ENCODE results near the gene OPN1SW. TPM values are rescaled to one million over a fixed set of nuclear protein-coding genes. Genes with fewer than 3 reads are reported as not detected.
A peak's percentile ranks its signal among the peaks of the same experiment; 100 is the strongest.

The OPN1SW gene
- total and polyA plus RNA-seq, 4 donors = 0.28 to 2.3 (median 2.0) TPM; not detected in 1

DNA sequence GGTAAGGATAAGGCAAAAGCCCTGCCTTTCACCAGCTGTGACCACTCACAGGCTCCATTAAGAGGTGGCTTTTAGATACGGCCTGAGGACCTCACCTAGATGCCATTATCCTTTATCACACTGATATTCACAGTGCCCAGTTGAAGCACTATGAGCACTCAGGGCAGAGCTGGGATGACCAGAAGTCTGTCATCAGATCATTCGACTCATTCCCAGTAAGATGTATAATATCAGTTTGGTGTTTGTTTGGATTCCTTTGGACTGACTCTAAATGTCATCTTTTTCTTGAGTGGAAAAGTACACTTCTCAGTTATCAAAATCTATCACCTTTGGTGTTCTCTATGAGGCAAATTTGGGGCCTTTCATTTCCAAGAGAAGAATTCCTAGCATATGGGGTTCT lies 34.9 kb upstream of the OPN1SW start:
- Histone ChIP-seq H3K4me3 (ENCODE audit: low read depth, low read length) (no peak overlapping the region), H3K27me3 (ENCODE audit: control insufficient read depth, insufficient read depth, low read length) (no peaks in the 10 kb centered on the region), H3K9me3 (ENCODE audit: control insufficient read depth, insufficient read depth, low read length) (no peaks in the 10 kb centered on the region), H3K4me1 (ENCODE audit: control insufficient read depth, insufficient read depth, low read length) (peaks cover 25% of the 10 kb centered on the region), H3K27ac (ENCODE audit: low read depth, low read length) (no peak overlapping the region), H3K36me3 (ENCODE audit: control insufficient read depth, insufficient read depth, low read length) (peaks cover 62% of the 10 kb centered on the region)
- 100% methylated on average over 1 of the region's 2 CpGs for WGBS (ENCODE audit: insufficient coverage)
- DNase-seq (ENCODE audit: low read depth in 4 of 6, low spot score in 6 of 6) = no peak

DNA sequence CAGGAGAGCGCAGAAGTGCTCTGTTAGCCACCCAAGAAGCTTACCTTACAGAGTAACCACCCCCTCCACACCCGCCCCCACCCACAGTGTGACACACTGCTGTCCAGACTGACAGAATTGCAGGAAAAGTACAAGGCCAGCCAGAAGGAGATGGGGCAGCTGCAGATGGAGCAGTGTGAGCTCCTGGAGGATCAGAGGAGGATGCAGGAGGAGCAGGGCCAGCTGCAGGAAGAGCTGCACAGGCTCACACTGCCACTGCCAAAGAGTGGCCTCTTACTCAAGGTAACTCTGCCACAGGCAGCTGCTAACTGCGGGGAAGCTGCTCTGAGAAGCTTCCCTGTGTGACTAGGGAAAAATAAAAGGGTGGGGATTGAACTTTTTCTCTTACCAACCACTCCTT lies 33.8 kb upstream of the OPN1SW start:
- no peak overlapping the region for H3K27ac ChIP-seq (ENCODE audit: low read depth, low read length)
- 100% methylated on average over 1 of the region's 3 CpGs for WGBS (ENCODE audit: insufficient coverage)
- no peaks in the 10 kb centered on the region for H3K27me3 ChIP-seq (ENCODE audit: control insufficient read depth, insufficient read depth, low read length)
- no peak overlapping the region for H3K4me3 ChIP-seq (ENCODE audit: low read depth, low read length)
- DNase-seq (ENCODE audit: low read depth in 4 of 6, low spot score in 6 of 6) = no peak
- no peaks in the 10 kb centered on the region for H3K9me3 ChIP-seq (ENCODE audit: control insufficient read depth, insufficient read depth, low read length)
- H3K36me3 ChIP-seq (ENCODE audit: control insufficient read depth, insufficient read depth, low read length) = peaks cover 68% of the 10 kb centered on the region
- peaks cover 20% of the 10 kb centered on the region for H3K4me1 ChIP-seq (ENCODE audit: control insufficient read depth, insufficient read depth, low read length)

DNA sequence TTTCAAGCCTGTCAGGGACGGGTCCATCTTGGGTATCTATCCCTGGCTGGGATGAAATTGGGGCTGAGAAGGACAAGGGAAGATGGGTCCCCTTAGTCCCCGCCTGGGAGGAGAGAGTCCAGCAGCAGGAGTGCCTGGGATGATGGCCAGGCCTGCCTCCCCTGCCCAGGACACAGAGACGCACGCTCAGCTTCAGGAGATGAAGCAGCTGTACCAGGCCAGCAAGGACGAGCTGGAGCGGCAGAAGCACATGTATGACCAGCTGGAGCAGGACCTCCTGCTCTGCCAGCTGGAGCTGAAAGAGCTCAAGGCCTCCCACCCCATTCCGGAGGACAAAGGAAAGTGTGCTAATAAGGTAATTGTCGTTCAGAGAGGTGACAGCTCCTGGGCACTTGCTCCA lies 31.6 kb upstream of the OPN1SW start:
- whole genome bisulfite sequencing (ENCODE audit: insufficient coverage) = 53% methylated on average over 8 of the region's 8 CpGs
- no peak overlapping the region for H3K27ac ChIP-seq (ENCODE audit: low read depth, low read length)
- H3K36me3 ChIP-seq (ENCODE audit: control insufficient read depth, insufficient read depth, low read length) = peaks cover 62% of the 10 kb centered on the region

GRCh38 chr7:128805225-128805624 lies 29.6 kb upstream of the OPN1SW start:
- H3K36me3 ChIP-seq (ENCODE audit: control insufficient read depth, insufficient read depth, low read length) = peaks cover 55% of the 10 kb centered on the region
- no peak overlapping the region for H3K27ac ChIP-seq (ENCODE audit: low read depth, low read length)
- DNase-seq (ENCODE audit: low read depth in 4 of 6, low spot score in 6 of 6) = no peak
- H3K9me3 ChIP-seq (ENCODE audit: control insufficient read depth, insufficient read depth, low read length) = no peaks in the 10 kb centered on the region
- WGBS (ENCODE audit: insufficient coverage) = 90% methylated on average over 5 of the region's 5 CpGs
- peaks cover 10% of the 10 kb centered on the region for H3K4me1 ChIP-seq (ENCODE audit: control insufficient read depth, insufficient read depth, low read length)
- H3K27me3 ChIP-seq (ENCODE audit: control insufficient read depth, insufficient read depth, low read length) = no peaks in the 10 kb centered on the region
- no peak overlapping the region for H3K4me3 ChIP-seq (ENCODE audit: low read depth, low read length)

More for the DNA sequence above, 31.6 kb upstream of the OPN1SW start:
- H3K9me3 ChIP-seq (ENCODE audit: control insufficient read depth, insufficient read depth, low read length) = no peaks in the 10 kb centered on the region
- no peaks in the 10 kb centered on the region for H3K27me3 ChIP-seq (ENCODE audit: control insufficient read depth, insufficient read depth, low read length)
- no peak for DNase-seq (ENCODE audit: low read depth in 4 of 6, low spot score in 6 of 6)
- peaks cover 13% of the 10 kb centered on the region for H3K4me1 ChIP-seq (ENCODE audit: control insufficient read depth, insufficient read depth, low read length)
- H3K4me3 ChIP-seq (ENCODE audit: low read depth, low read length) = no peak overlapping the region

- Histone ChIP-seq H3K4me1 (ENCODE audit: control insufficient read depth, insufficient read depth, low read length) (peaks cover 10% of the 10 kb centered on the region), H3K4me3 (ENCODE audit: low read depth, low read length) (no peak overlapping the region), H3K36me3 (ENCODE audit: control insufficient read depth, insufficient read depth, low read length) (peaks cover 53% of the 10 kb centered on the region), H3K9me3 (ENCODE audit: control insufficient read depth, insufficient read depth, low read length) (no peaks in the 10 kb centered on the region), H3K27me3 (ENCODE audit: control insufficient read depth, insufficient read depth, low read length) (no peaks in the 10 kb centered on the region), H3K27ac (ENCODE audit: low read depth, low read length) (no peak overlapping the region)
- WGBS (ENCODE audit: insufficient coverage) = 68% methylated on average over 3 of the region's 6 CpGs
- no peak for DNase-seq (ENCODE audit: low read depth in 4 of 6, low spot score in 6 of 6)
These were observed 28.9 kb upstream of the OPN1SW start for GRCh38 chr7:128804484-128804883.

DNA sequence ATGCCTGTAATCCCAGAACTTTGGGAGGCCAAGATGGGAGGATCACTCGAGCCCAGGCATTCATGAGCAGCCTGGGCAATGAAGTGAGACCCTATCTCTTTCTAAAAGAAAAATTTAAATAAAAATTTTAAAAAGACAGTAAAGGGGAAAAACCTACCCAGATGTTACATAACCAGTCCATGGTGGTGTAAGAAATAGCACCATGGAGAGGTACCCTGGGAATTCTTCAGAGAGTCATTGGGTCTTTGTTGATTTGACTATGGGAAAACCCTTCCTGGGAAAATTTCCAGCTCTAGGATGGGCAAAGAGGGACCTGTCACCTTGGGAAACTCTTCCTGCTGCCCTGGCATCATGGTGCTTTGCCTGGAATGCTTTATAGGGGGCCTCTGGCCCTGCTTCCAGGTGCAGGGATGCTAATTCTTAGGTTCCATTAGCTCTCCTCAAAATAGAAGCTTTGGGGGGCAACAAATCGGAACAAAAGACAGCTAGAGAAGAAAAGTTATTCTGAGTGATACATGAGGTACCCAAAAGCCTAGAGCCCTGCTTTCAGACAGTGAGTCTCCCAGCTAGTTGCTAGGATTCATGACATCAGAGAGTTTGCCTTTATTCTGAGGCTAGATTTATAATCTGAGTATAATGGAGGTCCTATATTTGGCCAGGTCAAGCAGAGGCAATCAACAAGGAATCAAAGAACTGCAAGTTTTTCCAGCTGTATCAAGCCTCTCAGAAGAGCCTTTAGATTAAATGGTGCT lies 26.2 kb upstream of the OPN1SW start:
- Histone ChIP-seq H3K36me3 (ENCODE audit: control insufficient read depth, insufficient read depth, low read length) (peaks cover 44% of the 10 kb centered on the region), H3K4me3 (ENCODE audit: low read depth, low read length) (no peak overlapping the region)

GRCh38 chr7:128801003-128801402 lies 25.4 kb upstream of the OPN1SW start:
- Histone ChIP-seq H3K4me3 (ENCODE audit: low read depth, low read length) (no peak overlapping the region), H3K27ac (ENCODE audit: low read depth, low read length) (peak overlapping the region; percentile 64), H3K4me1 (ENCODE audit: control insufficient read depth, insufficient read depth, low read length) (peaks cover 10% of the 10 kb centered on the region), H3K27me3 (ENCODE audit: control insufficient read depth, insufficient read depth, low read length) (no peaks in the 10 kb centered on the region), H3K36me3 (ENCODE audit: control insufficient read depth, insufficient read depth, low read length) (peaks cover 38% of the 10 kb centered on the region), H3K9me3 (ENCODE audit: control insufficient read depth, insufficient read depth, low read length) (no peaks in the 10 kb centered on the region)
- DNase-seq (ENCODE audit: low read depth in 4 of 6, low spot score in 6 of 6) = no peak
- WGBS (ENCODE audit: insufficient coverage) = 97% methylated on average over 7 of the region's 9 CpGs

More for the DNA sequence above, 26.2 kb upstream of the OPN1SW start:
- H3K9me3 ChIP-seq (ENCODE audit: control insufficient read depth, insufficient read depth, low read length) = no peaks in the 10 kb centered on the region
- peak overlapping the region; percentile 64 for H3K27ac ChIP-seq (ENCODE audit: low read depth, low read length)
- H3K27me3 ChIP-seq (ENCODE audit: control insufficient read depth, insufficient read depth, low read length) = no peaks in the 10 kb centered on the region
- peaks cover 10% of the 10 kb centered on the region for H3K4me1 ChIP-seq (ENCODE audit: control insufficient read depth, insufficient read depth, low read length)
- peak in 3 of 6 donors; percentile 53 to 82 (median 68) for DNase-seq (ENCODE audit: low read depth in 4 of 6, low spot score in 6 of 6)
- 75% methylated on average over 1 of the region's 2 CpGs for WGBS (ENCODE audit: insufficient coverage)

- Histone ChIP-seq H3K4me1 (ENCODE audit: control insufficient read depth, insufficient read depth, low read length) (peaks cover 10% of the 10 kb centered on the region), H3K9me3 (ENCODE audit: control insufficient read depth, insufficient read depth, low read length) (no peaks in the 10 kb centered on the region), H3K27me3 (ENCODE audit: control insufficient read depth, insufficient read depth, low read length) (no peaks in the 10 kb centered on the region), H3K27ac (ENCODE audit: low read depth, low read length) (no peak overlapping the region), H3K36me3 (ENCODE audit: control insufficient read depth, insufficient read depth, low read length) (peaks cover 37% of the 10 kb centered on the region), H3K4me3 (ENCODE audit: low read depth, low read length) (no peak overlapping the region)
- WGBS (ENCODE audit: insufficient coverage) = no CpG with 5 or more reads among the region's 3 CpGs
- no peak for DNase-seq (ENCODE audit: low read depth in 4 of 6, low spot score in 6 of 6)
These were observed 25.0 kb upstream of the OPN1SW start for GRCh38 chr7:128800567-128800966.

- no CpG with 5 or more reads among the region's 2 CpGs for WGBS (ENCODE audit: insufficient coverage)
- Histone ChIP-seq H3K27me3 (ENCODE audit: control insufficient read depth, insufficient read depth, low read length) (no peaks in the 10 kb centered on the region), H3K9me3 (ENCODE audit: control insufficient read depth, insufficient read depth, low read length) (no peaks in the 10 kb centered on the region), H3K36me3 (ENCODE audit: control insufficient read depth, insufficient read depth, low read length) (peaks cover 37% of the 10 kb centered on the region), H3K4me3 (ENCODE audit: low read depth, low read length) (no peak overlapping the region), H3K4me1 (ENCODE audit: control insufficient read depth, insufficient read depth, low read length) (peaks cover 19% of the 10 kb centered on the region), H3K27ac (ENCODE audit: low read depth, low read length) (no peak overlapping the region)
- DNase-seq (ENCODE audit: low read depth in 4 of 6, low spot score in 6 of 6) = no peak
These were observed 23.9 kb upstream of the OPN1SW start for GRCh38 chr7:128799451-128799850.

GRCh38 chr7:128796327-128796726 lies 20.7 kb upstream of the OPN1SW start:
- Histone ChIP-seq H3K4me3 (ENCODE audit: low read depth, low read length) (no peak overlapping the region), H3K9me3 (ENCODE audit: control insufficient read depth, insufficient read depth, low read length) (no peaks in the 10 kb centered on the region), H3K27me3 (ENCODE audit: control insufficient read depth, insufficient read depth, low read length) (no peaks in the 10 kb centered on the region), H3K4me1 (ENCODE audit: control insufficient read depth, insufficient read depth, low read length) (peaks cover 41% of the 10 kb centered on the region), H3K27ac (ENCODE audit: low read depth, low read length) (peak overlapping the region; percentile 25), H3K36me3 (ENCODE audit: control insufficient read depth, insufficient read depth, low read length) (peaks cover 37% of the 10 kb centered on the region)
- peak in 2 of 6 donors; percentile 19 to 72 for DNase-seq (ENCODE audit: low read depth in 4 of 6, low spot score in 6 of 6)
- 36% methylated on average over 3 of the region's 5 CpGs for WGBS (ENCODE audit: insufficient coverage)

Measured in spinal cord (tissue), 10 donors.